ENCODE data around the gene TMEM233. TPM values are rescaled to one million over a fixed set of nuclear protein-coding genes. Genes with fewer than 3 reads are reported as not detected.
A peak's percentile ranks its signal among the peaks of the same experiment; 100 is the strongest.

The TMEM233 gene
- total RNA-seq, 4 donors from 2014 or later = 0.19 TPM; not detected in 3

GRCh38 chr12:119576915-119577314, 16.7 kb upstream of the TMEM233 start:
- Histone ChIP-seq H3K9me3 (no peaks in the 10 kb centered on the region), H3K27ac (no peak overlapping the region), H3K4me3 (no peak overlapping the region), H3K36me3 (no peaks in the 10 kb centered on the region), H3K4me1 (no peaks in the 10 kb centered on the region), H3K27me3 (no peaks in the 10 kb centered on the region)
- DNase-seq (ENCODE audit: low spot score in 2 of 2) = no peak
- TF ChIP-seq, protein P1, sequence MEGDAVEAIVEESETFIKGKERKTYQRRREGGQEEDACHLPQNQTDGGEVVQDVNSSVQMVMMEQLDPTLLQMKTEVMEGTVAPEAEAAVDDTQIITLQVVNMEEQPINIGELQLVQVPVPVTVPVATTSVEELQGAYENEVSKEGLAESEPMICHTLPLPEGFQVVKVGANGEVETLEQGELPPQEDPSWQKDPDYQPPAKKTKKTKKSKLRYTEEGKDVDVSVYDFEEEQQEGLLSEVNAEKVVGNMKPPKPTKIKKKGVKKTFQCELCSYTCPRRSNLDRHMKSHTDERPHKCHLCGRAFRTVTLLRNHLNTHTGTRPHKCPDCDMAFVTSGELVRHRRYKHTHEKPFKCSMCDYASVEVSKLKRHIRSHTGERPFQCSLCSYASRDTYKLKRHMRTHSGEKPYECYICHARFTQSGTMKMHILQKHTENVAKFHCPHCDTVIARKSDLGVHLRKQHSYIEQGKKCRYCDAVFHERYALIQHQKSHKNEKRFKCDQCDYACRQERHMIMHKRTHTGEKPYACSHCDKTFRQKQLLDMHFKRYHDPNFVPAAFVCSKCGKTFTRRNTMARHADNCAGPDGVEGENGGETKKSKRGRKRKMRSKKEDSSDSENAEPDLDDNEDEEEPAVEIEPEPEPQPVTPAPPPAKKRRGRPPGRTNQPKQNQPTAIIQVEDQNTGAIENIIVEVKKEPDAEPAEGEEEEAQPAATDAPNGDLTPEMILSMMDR (IDR thresholded peaks at IDR 0.05) = no peak
- TF ChIP-seq POLR2AphosphoS5 (IDR thresholded peaks at IDR 0.05) (no peak), EP300 (IDR thresholded peaks at IDR 0.05) (no peak), POLR2A (IDR thresholded peaks at IDR 0.05) (no peak)
- 72% methylated on average over 1 of the region's 1 CpG for WGBS

DNA sequence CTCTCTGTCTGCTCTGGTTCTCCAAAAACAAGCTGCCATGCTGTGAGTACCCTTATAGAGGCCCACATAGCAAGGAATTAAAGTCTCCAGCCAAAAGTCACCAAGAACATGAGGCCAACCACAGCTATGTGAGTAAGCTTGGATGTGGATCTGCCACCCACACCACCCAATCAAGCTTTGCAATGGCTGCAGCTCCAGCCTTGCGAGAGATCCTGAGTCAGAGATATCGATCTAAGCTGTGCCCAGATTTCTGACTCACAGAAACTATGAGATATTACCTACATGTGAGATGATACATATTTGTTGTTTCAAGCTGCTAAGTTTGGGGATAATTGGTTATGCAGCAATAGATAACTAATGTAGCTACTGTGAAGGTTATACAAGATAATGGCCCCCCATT, 15.5 kb upstream of the TMEM233 start:
- H3K9me3 ChIP-seq = no peaks in the 10 kb centered on the region
- no peaks in the 10 kb centered on the region for H3K36me3 ChIP-seq
- no peak for DNase-seq (ENCODE audit: low spot score in 2 of 2)
- no peak overlapping the region for H3K27ac ChIP-seq
- no peaks in the 10 kb centered on the region for H3K4me1 ChIP-seq
- H3K4me3 ChIP-seq = no peak overlapping the region
- TF ChIP-seq EP300 (IDR thresholded peaks at IDR 0.05) (no peak), POLR2AphosphoS5 (IDR thresholded peaks at IDR 0.05) (no peak), POLR2A (IDR thresholded peaks at IDR 0.05) (no peak)
- TF ChIP-seq, protein P1 (IDR thresholded peaks at IDR 0.05) = no peak
- H3K27me3 ChIP-seq = no peaks in the 10 kb centered on the region
- 70% methylated on average over 2 of the region's 2 CpGs for WGBS

DNA sequence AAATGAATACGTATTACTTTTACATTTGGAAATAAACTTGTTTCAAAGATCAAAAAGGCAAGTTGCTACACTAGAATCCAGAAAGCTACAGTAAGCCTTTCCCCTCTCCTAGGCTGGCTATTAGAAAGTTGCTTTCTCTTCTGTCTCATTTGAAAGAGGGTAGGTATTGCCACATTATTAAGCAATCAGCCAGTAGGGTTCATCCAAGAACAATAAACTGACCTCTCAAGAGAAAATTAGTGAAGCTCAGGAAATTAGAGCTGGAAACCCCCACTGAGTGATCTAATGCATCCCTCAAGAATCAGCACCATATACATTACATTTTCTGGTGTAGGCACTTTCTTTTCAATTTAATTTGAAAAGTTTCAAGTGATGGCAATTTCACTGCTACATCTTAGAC, 4.5 kb upstream of the TMEM233 start:
- 76% methylated on average over 1 of the region's 1 CpG for WGBS
- Histone ChIP-seq H3K36me3 (no peaks in the 10 kb centered on the region), H3K4me1 (peaks cover 3% of the 10 kb centered on the region), H3K27me3 (peaks cover 19% of the 10 kb centered on the region), H3K9me3 (no peaks in the 10 kb centered on the region), H3K27ac (no peak overlapping the region), H3K4me3 (no peak overlapping the region)
- DNase-seq (ENCODE audit: low spot score in 2 of 2) = no peak
- TF ChIP-seq EP300 (IDR thresholded peaks at IDR 0.05) (no peak), POLR2AphosphoS5 (IDR thresholded peaks at IDR 0.05) (no peak), POLR2A (IDR thresholded peaks at IDR 0.05) (no peak)
- TF ChIP-seq, protein P1 (IDR thresholded peaks at IDR 0.05) = no peak

DNA sequence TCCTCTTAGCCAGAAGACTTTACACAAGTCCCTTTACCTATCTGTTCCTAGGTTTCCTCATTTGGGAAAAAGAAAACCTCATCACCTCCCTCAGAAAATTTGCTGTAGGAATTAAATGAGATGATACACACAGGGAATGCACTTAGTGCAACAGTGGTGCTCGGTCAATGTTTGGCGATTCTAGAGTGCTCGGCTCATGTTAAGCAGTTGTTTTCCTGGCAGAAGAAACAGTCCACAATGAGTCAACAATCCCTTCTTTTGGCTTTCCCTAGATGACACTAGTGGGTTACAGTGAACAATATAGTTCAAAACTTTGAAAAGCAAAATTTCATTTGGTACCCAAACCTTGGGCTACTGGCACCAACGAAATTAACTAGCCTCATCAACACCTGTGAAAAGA, 3.9 kb upstream of the TMEM233 start:
- H3K27ac ChIP-seq = no peak overlapping the region
- H3K9me3 ChIP-seq = no peaks in the 10 kb centered on the region
- DNase-seq (ENCODE audit: low spot score in 2 of 2) = no peak
- no peaks in the 10 kb centered on the region for H3K36me3 ChIP-seq
- peaks cover 24% of the 10 kb centered on the region for H3K27me3 ChIP-seq
- H3K4me3 ChIP-seq = no peak overlapping the region
- 82% methylated on average over 4 of the region's 4 CpGs for WGBS
- no peak for TF ChIP-seq EP300 (IDR thresholded peaks at IDR 0.05)
- TF ChIP-seq POLR2AphosphoS5 (IDR thresholded peaks at IDR 0.05) = no peak
- no peak for TF ChIP-seq POLR2A (IDR thresholded peaks at IDR 0.05)
- H3K4me1 ChIP-seq = peaks cover 8% of the 10 kb centered on the region

- H3K4me1 ChIP-seq = peaks cover 15% of the 10 kb centered on the region
- no peaks in the 10 kb centered on the region for H3K36me3 ChIP-seq
- no peak for DNase-seq (ENCODE audit: low spot score in 2 of 2)
- TF ChIP-seq POLR2A (IDR thresholded peaks at IDR 0.05) (no peak), POLR2AphosphoS5 (IDR thresholded peaks at IDR 0.05) (no peak), EP300 (IDR thresholded peaks at IDR 0.05) (no peak)
- H3K27me3 ChIP-seq = peaks cover 49% of the 10 kb centered on the region
- H3K27ac ChIP-seq = no peak overlapping the region
- H3K9me3 ChIP-seq = no peaks in the 10 kb centered on the region
- no peak overlapping the region for H3K4me3 ChIP-seq
- 72% methylated on average over 2 of the region's 2 CpGs for WGBS
Observed at GRCh38 chr12:119592232-119592631, 1.3 kb upstream of the TMEM233 start.

DNA sequence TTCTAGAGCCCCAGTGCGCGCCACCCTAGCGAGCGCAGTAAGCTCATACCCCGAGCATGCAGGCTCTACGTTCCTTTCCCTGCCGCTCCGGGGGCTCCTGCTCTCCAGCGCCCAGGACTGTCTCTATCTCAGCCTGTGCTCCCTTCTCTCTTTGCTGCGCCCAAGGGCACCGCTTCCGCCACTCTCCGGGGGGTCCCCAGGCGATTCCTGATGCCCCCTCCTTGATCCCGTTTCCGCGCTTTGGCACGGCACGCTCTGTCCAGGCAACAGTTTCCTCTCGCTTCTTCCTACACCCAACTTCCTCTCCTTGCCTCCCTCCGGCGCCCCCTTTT, 791 bp downstream of the TMEM233 start:
- Histone ChIP-seq H3K27me3 (peaks cover 52% of the 10 kb centered on the region), H3K4me3 (peak overlapping the region; percentile 35), H3K4me1 (peaks cover 15% of the 10 kb centered on the region), H3K9me3 (no peaks in the 10 kb centered on the region), H3K36me3 (no peaks in the 10 kb centered on the region), H3K27ac (no peak overlapping the region)
- DNase-seq (ENCODE audit: low spot score in 2 of 2) = no peak
- WGBS = 2% methylated on average over 22 of the region's 22 CpGs
- TF ChIP-seq EP300 (IDR thresholded peaks at IDR 0.05) (no peak), POLR2A (IDR thresholded peaks at IDR 0.05) (no peak), POLR2AphosphoS5 (IDR thresholded peaks at IDR 0.05) (no peak)
- TF ChIP-seq, protein P1 (IDR thresholded peaks at IDR 0.05) = no peak

All from suprapubic skin (tissue), 4 donors.